C4-2B (cell line): Measurements from ENCODE around the gene RELL2.

ENCODE experiments used
- ZFX ChIP-seq: fragments of 450-650 bp; IDR thresholded peaks from 2 replicates; pipeline ENCODE4 v1.6.1; 2017
- TF ChIP-seq, protein P1 (sequence below): fragments of 450-650 bp; conservative IDR thresholded peaks from 2 replicates; pipeline ENCODE4 v1.5.1; 2017; ENCODE audit warnings: mild to moderate bottlenecking

DNA sequence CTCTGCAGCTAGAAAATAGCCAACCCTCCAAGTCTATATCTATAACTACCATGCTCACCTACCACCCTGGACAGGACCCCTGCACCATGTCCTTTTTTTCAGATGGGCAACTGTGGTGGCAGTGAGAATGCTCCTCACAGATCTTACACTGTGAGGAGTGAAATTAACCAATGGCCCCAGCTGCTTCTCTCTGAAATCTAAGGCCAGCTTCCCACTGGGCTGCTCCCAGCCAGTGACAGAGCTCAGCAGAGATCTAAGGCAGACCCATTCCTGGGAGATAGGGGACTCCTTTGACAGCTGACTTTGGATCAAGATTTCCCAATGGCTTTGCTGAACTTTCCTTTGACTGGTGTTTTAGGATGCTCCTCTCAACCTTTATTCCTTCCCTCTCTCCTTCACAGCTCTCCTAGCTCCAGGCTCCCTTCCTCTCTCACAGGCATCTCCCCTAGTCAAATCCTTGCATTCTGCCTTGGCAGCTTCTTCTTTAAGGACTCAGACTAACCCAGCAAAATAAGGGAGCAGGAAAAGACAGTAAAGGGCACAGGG, 46.9 kb downstream of the RELL2 start:
- TF ChIP-seq, protein P1, sequence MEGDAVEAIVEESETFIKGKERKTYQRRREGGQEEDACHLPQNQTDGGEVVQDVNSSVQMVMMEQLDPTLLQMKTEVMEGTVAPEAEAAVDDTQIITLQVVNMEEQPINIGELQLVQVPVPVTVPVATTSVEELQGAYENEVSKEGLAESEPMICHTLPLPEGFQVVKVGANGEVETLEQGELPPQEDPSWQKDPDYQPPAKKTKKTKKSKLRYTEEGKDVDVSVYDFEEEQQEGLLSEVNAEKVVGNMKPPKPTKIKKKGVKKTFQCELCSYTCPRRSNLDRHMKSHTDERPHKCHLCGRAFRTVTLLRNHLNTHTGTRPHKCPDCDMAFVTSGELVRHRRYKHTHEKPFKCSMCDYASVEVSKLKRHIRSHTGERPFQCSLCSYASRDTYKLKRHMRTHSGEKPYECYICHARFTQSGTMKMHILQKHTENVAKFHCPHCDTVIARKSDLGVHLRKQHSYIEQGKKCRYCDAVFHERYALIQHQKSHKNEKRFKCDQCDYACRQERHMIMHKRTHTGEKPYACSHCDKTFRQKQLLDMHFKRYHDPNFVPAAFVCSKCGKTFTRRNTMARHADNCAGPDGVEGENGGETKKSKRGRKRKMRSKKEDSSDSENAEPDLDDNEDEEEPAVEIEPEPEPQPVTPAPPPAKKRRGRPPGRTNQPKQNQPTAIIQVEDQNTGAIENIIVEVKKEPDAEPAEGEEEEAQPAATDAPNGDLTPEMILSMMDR: no peak
- TF ChIP-seq ZFX: no peak
